ENCODE measurements around the gene RGS6.

DNA sequence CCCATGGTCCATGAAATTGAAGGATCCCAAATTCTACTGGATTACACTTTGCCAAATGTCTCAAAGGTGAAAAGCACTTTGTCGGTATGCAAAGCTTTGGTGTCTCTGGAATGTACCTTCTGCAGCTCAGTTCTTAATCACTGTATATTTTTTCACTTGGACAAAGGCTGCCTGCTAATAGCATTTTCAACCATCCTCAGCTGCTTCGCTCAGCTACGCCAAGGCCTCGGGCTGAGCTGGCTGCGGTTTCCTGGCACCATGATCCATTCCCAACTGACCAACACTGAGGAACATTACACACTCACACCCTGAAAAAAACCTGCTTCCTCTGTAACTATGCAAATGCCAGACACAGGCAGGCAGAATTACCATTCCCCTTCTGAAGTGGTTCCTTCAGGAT is 626.5 kb downstream of the RGS6 start:
- TF ChIP-seq CTCF (conservative IDR thresholded peaks at IDR 0.05; ENCODE audit: low read depth, low read length) (no peak), EZH2phosphoT487 (IDR thresholded peaks at IDR 0.05; ENCODE audit: borderline replicate concordance, low read length) (no peak)
